ENCODE measurements around the gene KRT35.
"Not testable (repeated sequence)": the region's sequence is repeated elsewhere in the genome, so short reads cannot be mapped to it uniquely, and the experiment has no call there.

- TF ChIP-seq POLR2AphosphoS5 (IDR thresholded peaks at IDR 0.05; ENCODE audit: low read depth); NANOG (IDR thresholded peaks at IDR 0.05; ENCODE audit: borderline replicate concordance); EZH2 (IDR thresholded peaks at IDR 0.05; ENCODE audit: low read depth, unreplicated experiment); CTCF (conservative IDR thresholded peaks at IDR 0.05; ENCODE audit: low read depth in 2 of 2); REST (IDR thresholded peaks at IDR 0.05; ENCODE audit: unreplicated experiment); STAT1 (IDR thresholded peaks at IDR 0.05; ENCODE audit: unreplicated experiment); ZNF331 (CRISPR knock-in tag; IDR thresholded peaks at IDR 0.05; ENCODE audit: low read depth); ETS1 (IDR thresholded peaks at IDR 0.05): not testable (repeated sequence)
Measured at GRCh38 chr17:41430376-41430775, 50.6 kb downstream of the KRT35 start.

Measured in GM23338 (cell line).